ENCODE data around the gene BTBD10. TPM values are rescaled to one million over a fixed set of nuclear protein-coding genes. Genes with fewer than 3 reads are reported as not detected.
A peak's percentile ranks its signal among the peaks of the same experiment; 100 is the strongest.

The BTBD10 gene
- 10 to 100 TPM; 13.8 to 33.3 (median 27.1) TPM for total RNA-seq

DNA sequence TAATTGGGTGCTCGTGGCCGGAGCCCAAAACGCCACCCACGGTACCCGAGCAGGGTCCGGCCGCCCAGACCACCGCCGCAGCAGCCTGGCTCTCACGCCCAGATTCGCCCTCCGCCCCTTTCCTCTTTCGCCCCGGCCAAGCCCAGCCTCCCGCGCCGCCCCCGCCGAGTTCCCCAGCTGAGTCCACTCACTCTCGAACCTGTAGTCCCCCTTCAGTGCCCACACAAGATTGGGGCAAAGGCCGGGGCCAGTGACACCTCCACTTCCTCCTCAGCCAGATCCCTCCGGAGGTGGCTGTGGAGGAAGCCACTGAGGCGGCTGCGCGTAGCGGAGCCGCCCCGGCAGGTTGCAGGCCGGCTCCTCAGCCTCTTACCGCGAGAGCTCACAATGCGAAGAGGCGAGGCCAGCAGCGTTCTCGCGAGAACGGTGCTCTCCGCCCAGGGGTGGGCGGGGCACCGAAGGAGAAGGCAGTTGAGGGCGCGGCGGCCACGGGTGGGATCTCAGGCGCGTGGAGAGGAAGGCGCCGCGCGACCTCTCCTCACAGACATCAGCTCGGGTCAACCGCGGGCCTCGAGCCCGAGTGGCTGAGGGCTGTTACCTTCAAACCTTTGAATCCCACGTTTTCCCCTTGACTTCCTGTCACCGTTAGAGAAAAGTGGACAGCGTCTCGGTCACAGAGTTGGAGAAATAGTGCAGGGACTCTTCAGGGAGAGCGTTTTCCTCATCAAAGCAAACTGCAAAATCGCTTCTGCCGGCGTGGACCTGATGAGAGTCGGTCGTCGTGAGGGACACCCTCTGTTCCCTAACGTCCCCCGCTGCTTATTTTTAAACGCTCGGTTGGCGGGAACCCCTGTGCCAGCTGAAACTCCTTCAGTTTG is at the start of gene BTBD10:
Gene BTBD10, minus strand, starts transcription at position 322 of the 878 bp plus-strand sequence. CDS start 18,098 bp downstream, outside the sequence.
- H3K4me3 ChIP-seq = peak within 1 kb of the TSS; percentile 69 to 88 (median 77)
- TF ChIP-seq, protein P1, sequence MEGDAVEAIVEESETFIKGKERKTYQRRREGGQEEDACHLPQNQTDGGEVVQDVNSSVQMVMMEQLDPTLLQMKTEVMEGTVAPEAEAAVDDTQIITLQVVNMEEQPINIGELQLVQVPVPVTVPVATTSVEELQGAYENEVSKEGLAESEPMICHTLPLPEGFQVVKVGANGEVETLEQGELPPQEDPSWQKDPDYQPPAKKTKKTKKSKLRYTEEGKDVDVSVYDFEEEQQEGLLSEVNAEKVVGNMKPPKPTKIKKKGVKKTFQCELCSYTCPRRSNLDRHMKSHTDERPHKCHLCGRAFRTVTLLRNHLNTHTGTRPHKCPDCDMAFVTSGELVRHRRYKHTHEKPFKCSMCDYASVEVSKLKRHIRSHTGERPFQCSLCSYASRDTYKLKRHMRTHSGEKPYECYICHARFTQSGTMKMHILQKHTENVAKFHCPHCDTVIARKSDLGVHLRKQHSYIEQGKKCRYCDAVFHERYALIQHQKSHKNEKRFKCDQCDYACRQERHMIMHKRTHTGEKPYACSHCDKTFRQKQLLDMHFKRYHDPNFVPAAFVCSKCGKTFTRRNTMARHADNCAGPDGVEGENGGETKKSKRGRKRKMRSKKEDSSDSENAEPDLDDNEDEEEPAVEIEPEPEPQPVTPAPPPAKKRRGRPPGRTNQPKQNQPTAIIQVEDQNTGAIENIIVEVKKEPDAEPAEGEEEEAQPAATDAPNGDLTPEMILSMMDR (IDR thresholded peaks at IDR 0.05) = no peak
- peak; percentile 84 to 90 for TF ChIP-seq POLR2A (IDR thresholded peaks at IDR 0.05)
- H3K9me3 ChIP-seq = no peaks in the 10 kb centered on the region
- peaks cover 0 to 18% (median 0%) of the 10 kb centered on the region in 4 donors for H3K4me1 ChIP-seq
- peak; percentile 91 to 97 (median 94) for DNase-seq
- H3K36me3 ChIP-seq = no peaks in the 10 kb centered on the region
- no peaks in the 10 kb centered on the region for H3K27me3 ChIP-seq
- H3K27ac ChIP-seq = peak within 1 kb of the TSS; percentile 87 to 96 (median 88)

DNA sequence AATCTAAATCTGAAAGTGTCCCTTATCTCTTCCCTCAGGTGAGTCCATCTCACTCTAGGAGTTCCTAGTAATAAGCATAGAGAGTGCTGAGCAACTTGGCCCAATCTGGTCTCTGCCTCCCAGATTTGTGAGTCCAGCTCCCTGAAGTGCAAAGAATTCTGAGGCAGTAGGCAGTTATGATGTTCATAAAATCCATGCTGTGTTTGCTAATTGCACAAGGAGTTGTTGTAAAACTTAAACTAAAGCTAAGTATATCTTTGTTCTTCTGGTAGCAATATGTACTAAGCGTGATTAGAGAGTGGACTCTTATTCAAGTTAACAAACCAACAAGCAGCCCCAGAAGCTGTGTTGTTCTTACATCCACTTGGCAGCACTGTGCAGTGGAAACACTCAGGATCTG is 40.4 kb upstream of the BTBD10 start:
- no peak for DNase-seq
- no peak overlapping the region for H3K27ac ChIP-seq
- TF ChIP-seq, protein P1 (IDR thresholded peaks at IDR 0.05) = no peak
- no peak for TF ChIP-seq POLR2A (IDR thresholded peaks at IDR 0.05)
- no peak overlapping the region for H3K4me3 ChIP-seq
- H3K27me3 ChIP-seq = no peaks in the 10 kb centered on the region
- H3K4me1 ChIP-seq = no peaks in the 10 kb centered on the region
- H3K36me3 ChIP-seq = no peaks in the 10 kb centered on the region
- no peaks in the 10 kb centered on the region for H3K9me3 ChIP-seq

DNA sequence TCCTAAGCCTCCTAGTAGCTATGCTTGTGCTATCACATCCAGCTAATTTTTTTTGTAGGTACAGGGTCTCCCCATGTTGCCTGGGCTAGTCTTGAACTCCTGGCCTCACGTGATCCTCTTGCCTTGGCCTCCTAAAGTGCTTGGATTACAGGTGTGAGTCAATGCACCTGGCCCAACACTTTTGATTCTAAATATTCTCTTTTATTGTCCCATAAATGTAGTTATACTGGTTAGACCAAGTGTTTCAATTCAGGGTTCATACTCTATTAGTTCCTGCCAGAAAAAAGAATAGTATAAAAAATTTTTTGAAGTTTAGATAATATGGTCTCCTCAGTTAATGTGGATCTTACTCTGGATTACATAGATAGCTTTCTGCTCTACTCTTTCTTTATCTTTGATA is 39.5 kb upstream of the BTBD10 start:
- no peak overlapping the region for H3K4me3 ChIP-seq
- H3K36me3 ChIP-seq = no peaks in the 10 kb centered on the region
- TF ChIP-seq, protein P1 (IDR thresholded peaks at IDR 0.05) = no peak
- no peak for TF ChIP-seq POLR2A (IDR thresholded peaks at IDR 0.05)
- H3K27me3 ChIP-seq = no peaks in the 10 kb centered on the region
- H3K27ac ChIP-seq = no peak overlapping the region
- no peaks in the 10 kb centered on the region for H3K4me1 ChIP-seq
- no peak for DNase-seq
- no peaks in the 10 kb centered on the region for H3K9me3 ChIP-seq

DNA sequence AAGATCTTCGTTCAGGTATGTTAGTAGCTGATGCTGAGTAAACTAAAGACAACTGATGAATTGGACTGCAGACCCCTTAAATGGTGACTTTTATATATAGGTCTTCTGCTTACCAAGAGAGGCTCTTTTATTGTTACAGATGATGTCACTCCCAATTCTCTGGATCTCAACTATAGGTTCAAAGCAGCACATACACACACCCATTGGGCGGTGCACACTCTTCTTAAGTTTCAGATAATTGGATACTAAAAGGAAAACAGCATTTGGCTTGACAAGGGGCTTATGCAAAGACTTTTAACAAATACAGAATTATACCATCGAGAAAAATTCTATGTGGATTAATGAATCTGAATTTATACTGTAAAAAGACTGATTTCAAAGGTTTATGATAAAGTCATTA is 32.9 kb upstream of the BTBD10 start, which contains the start of gene PTH:
Gene PTH, minus strand, starts transcription at position 69 of the 400 bp plus-strand sequence. CDS start 3,142 bp downstream, outside the sequence.
- Histone ChIP-seq H3K9me3 (no peaks in the 10 kb centered on the region), H3K27ac (no peak within 1 kb of the TSS), H3K4me1 (no peaks in the 10 kb centered on the region), H3K27me3 (no peaks in the 10 kb centered on the region), H3K36me3 (no peaks in the 10 kb centered on the region), H3K4me3 (no peak within 1 kb of the TSS)
- no peak for TF ChIP-seq POLR2A (IDR thresholded peaks at IDR 0.05)
- TF ChIP-seq, protein P1 (IDR thresholded peaks at IDR 0.05) = no peak
- DNase-seq = no peak

DNA sequence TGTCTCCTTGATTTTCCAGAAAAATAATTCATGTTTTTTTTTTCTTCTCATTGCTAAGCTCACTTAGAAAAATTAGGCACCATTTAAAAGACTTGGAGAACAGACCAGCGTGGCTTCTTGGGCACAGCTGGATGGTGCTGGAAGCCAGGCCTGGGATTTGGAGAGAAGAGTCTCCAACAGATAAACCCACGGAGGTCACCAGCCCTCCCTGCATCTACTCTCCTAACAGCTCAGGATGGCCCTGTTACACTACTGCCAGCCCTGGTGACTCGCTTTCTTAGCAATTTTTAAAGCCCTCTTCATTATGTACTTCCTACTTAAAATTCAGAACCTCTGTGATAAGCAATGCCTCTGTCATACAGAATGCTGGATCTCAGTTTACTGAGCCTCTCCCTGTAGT is 31.0 kb upstream of the BTBD10 start:
- Histone ChIP-seq H3K4me1 (no peaks in the 10 kb centered on the region), H3K27ac (no peak overlapping the region), H3K9me3 (no peaks in the 10 kb centered on the region), H3K27me3 (no peaks in the 10 kb centered on the region), H3K36me3 (no peaks in the 10 kb centered on the region), H3K4me3 (no peak overlapping the region)
- no peak for TF ChIP-seq POLR2A (IDR thresholded peaks at IDR 0.05)
- TF ChIP-seq, protein P1 (IDR thresholded peaks at IDR 0.05) = no peak
- no peak for DNase-seq

Data from Peyer's patch (tissue), 4 donors.